KMS-11 (cell line): Measurements from ENCODE around the gene NKX6-1.

Experiments used
- H2AFZ ChIP-seq: fragments of 200-600 bp; sonication (generic); 2 replicates; pipeline ENCODE4 v1.6.1; 2016; ENCODE audit warnings: antibody characterized with exemption, mixed run types, low read depth
- H3K27ac ChIP-seq: fragments of 200-600 bp; sonication (generic); 2 replicates; pipeline ENCODE4 v1.6.1; 2016; ENCODE audit warnings: mild to moderate bottlenecking, mixed run types
- H3K27me3 ChIP-seq: fragments of 200-600 bp; sonication (generic); 2 replicates; pipeline ENCODE4 v1.6.1; 2017; ENCODE audit warnings: mild to moderate bottlenecking, low read depth, mixed run types, moderate library complexity; ENCODE audit not compliant: insufficient read depth
- H3K36me3 ChIP-seq: fragments of 200-600 bp; sonication (generic); 2 replicates; pipeline ENCODE4 v1.6.1; 2017; ENCODE audit warnings: mild to moderate bottlenecking, mixed run types; ENCODE audit not compliant: insufficient read depth
- H3K4me1 ChIP-seq: fragments of 200-600 bp; sonication (generic); 2 replicates; pipeline ENCODE4 v1.6.1; 2016; ENCODE audit warnings: mild to moderate bottlenecking, low read depth, mixed run types; ENCODE audit not compliant: poor library complexity, severe bottlenecking
- H3K4me2 ChIP-seq: fragments of 200-600 bp; sonication (generic); 2 replicates; pipeline ENCODE4 v1.7.0; 2016; ENCODE audit warnings: mild to moderate bottlenecking, mixed run types
- H3K4me3 ChIP-seq: fragments of 200-600 bp; sonication (generic); IDR thresholded peaks from 2 replicates; pipeline ENCODE4 v1.6.1; 2017; ENCODE audit warnings: low read depth, low read length, mixed read lengths; ENCODE audit not compliant: insufficient read depth
- H3K79me2 ChIP-seq: fragments of 200-600 bp; sonication (generic); 2 replicates; pipeline ENCODE4 v1.6.1; 2016; ENCODE audit warnings: low read depth, mixed run types; ENCODE audit not compliant: insufficient read depth
- H3K9ac ChIP-seq: fragments of 200-600 bp; sonication (generic); 2 replicates; pipeline ENCODE4 v1.6.1; 2016; ENCODE audit warnings: mild to moderate bottlenecking, mixed run types
- H4K20me1 ChIP-seq: fragments of 200-600 bp; sonication (generic); 2 replicates; pipeline ENCODE4 v1.6.1; 2016; ENCODE audit warnings: mild to moderate bottlenecking, mixed run types; ENCODE audit not compliant: insufficient read depth
- CTCF ChIP-seq: fragments of 200-600 bp; sonication (generic); conservative IDR thresholded peaks from 2 replicates; pipeline ENCODE4 v1.6.1; 2017; ENCODE audit warnings: low read depth, mild to moderate bottlenecking, antibody characterized with exemption, low read length, moderate library complexity, mixed read lengths

NKX6-1 gene

GRCh38 chr4:84527391-84527790 is 28.3 kb upstream of the NKX6-1 start:
- Histone ChIP-seq H3K79me2 (no peaks in the 10 kb centered on the region), H3K9ac (no peak overlapping the region), H3K27me3 (no peaks in the 10 kb centered on the region), H3K27ac (no peak overlapping the region), H4K20me1 (no peaks in the 10 kb centered on the region), H3K36me3 (no peaks in the 10 kb centered on the region), H3K4me1 (no peaks in the 10 kb centered on the region), H2AFZ (no peak overlapping the region), H3K4me2 (no peak overlapping the region), H3K4me3 (no peak overlapping the region)
- no peak for TF ChIP-seq CTCF

- Histone ChIP-seq H3K9ac (no peak overlapping the region), H3K79me2 (no peaks in the 10 kb centered on the region), H2AFZ (no peak overlapping the region), H3K27ac (no peak overlapping the region), H3K27me3 (no peaks in the 10 kb centered on the region), H3K4me1 (no peaks in the 10 kb centered on the region), H3K4me2 (no peak overlapping the region), H3K36me3 (no peaks in the 10 kb centered on the region), H3K4me3 (no peak overlapping the region), H4K20me1 (no peaks in the 10 kb centered on the region)
- no peak for TF ChIP-seq CTCF
Measured at GRCh38 chr4:84515075-84515474, 16.0 kb upstream of the NKX6-1 start.

- H3K4me2 ChIP-seq: no peak overlapping the region
- H4K20me1 ChIP-seq: no peaks in the 10 kb centered on the region
- H2AFZ ChIP-seq: no peak overlapping the region
- TF ChIP-seq CTCF: no peak
- H3K79me2 ChIP-seq: no peaks in the 10 kb centered on the region
- no peak overlapping the region for H3K4me3 ChIP-seq
- no peaks in the 10 kb centered on the region for H3K4me1 ChIP-seq
- no peak overlapping the region for H3K9ac ChIP-seq
- H3K27ac ChIP-seq: no peak overlapping the region
- no peaks in the 10 kb centered on the region for H3K36me3 ChIP-seq
- H3K27me3 ChIP-seq: no peaks in the 10 kb centered on the region
Measured at GRCh38 chr4:84512277-84512676, 13.2 kb upstream of the NKX6-1 start.

GRCh38 chr4:84511703-84512102 is 12.6 kb upstream of the NKX6-1 start:
- no peak overlapping the region for H3K27ac ChIP-seq
- no peaks in the 10 kb centered on the region for H3K36me3 ChIP-seq
- H3K27me3 ChIP-seq: no peaks in the 10 kb centered on the region
- no peak for TF ChIP-seq CTCF
- no peaks in the 10 kb centered on the region for H3K4me1 ChIP-seq
- H4K20me1 ChIP-seq: no peaks in the 10 kb centered on the region
- no peak overlapping the region for H3K9ac ChIP-seq
- H2AFZ ChIP-seq: no peak overlapping the region
- H3K4me2 ChIP-seq: no peak overlapping the region
- no peak overlapping the region for H3K4me3 ChIP-seq
- H3K79me2 ChIP-seq: no peaks in the 10 kb centered on the region

- TF ChIP-seq CTCF: no peak
- no peak overlapping the region for H2AFZ ChIP-seq
Measured at GRCh38 chr4:84507941-84508340, 8.8 kb upstream of the NKX6-1 start.

More at GRCh38 chr4:84507941-84508340, 8.8 kb upstream of the NKX6-1 start:
- Histone ChIP-seq H3K4me3 (no peak overlapping the region), H3K79me2 (no peaks in the 10 kb centered on the region), H3K27me3 (no peaks in the 10 kb centered on the region), H3K27ac (no peak overlapping the region), H3K4me1 (no peaks in the 10 kb centered on the region), H3K4me2 (no peak overlapping the region), H4K20me1 (no peaks in the 10 kb centered on the region), H3K9ac (no peak overlapping the region), H3K36me3 (no peaks in the 10 kb centered on the region)
